Liver (tissue), 9 donors: Measurements from ENCODE around the gene RAPGEF6. TPM values are rescaled to one million over a fixed set of nuclear protein-coding genes. Genes with fewer than 3 reads are reported as not detected.

Experiments used
- DNase-seq: peaks from one replicate; pipeline ENCODE4 v3.0.0-alpha.2; 2017; ENCODE audit warnings: low spot score
- H3K27ac ChIP-seq, 2 donors: one replicate each; pipeline ENCODE4 v1.7.0; 2013; ENCODE audit warnings: inconsistent platforms in 2 of 2, low read length in 2 of 2, control low read depth in 1 of 2, low read depth in 1 of 2, mild to moderate bottlenecking in 1 of 2
- H3K27me3 ChIP-seq, 4 donors: one replicate each; pipeline versions ENCODE4 v1.6.1 to v1.7.0; 2013; ENCODE audit warnings: low read length in 3 of 4, inconsistent platforms in 1 of 4, mild to moderate bottlenecking in 1 of 4, moderate library complexity in 1 of 4; ENCODE audit not compliant: control insufficient read depth in 4 of 4, insufficient read depth in 4 of 4
- H3K36me3 ChIP-seq, 4 donors: one replicate each; pipeline versions ENCODE4 v1.6.1 to v1.7.0; 2013; ENCODE audit warnings: low read length in 3 of 4, mild to moderate bottlenecking in 3 of 4, low read depth in 1 of 4, moderate library complexity in 1 of 4; ENCODE audit not compliant: control insufficient read depth in 4 of 4, insufficient read depth in 3 of 4
- H3K4me1 ChIP-seq, 4 donors: one replicate each; pipeline versions ENCODE4 v1.6.1 to v1.7.0; 2013; ENCODE audit warnings: low read length in 3 of 4, mild to moderate bottlenecking in 3 of 4, moderate library complexity in 1 of 4; ENCODE audit not compliant: control insufficient read depth in 4 of 4, insufficient read depth in 4 of 4
- H3K4me3 ChIP-seq, 3 donors: one replicate each; pipeline versions ENCODE4 v1.6.1 to v1.7.0; 2013; ENCODE audit warnings: low read length in 3 of 3, control low read depth in 1 of 3, low read depth in 1 of 3, mild to moderate bottlenecking in 1 of 3
- H3K9ac ChIP-seq, 2 donors: one replicate each; pipeline ENCODE4 v1.7.0; 2013; ENCODE audit warnings: low read length in 2 of 2, mild to moderate bottlenecking in 2 of 2, moderate library complexity in 2 of 2, control low read depth in 1 of 2, low read depth in 1 of 2
- H3K9me3 ChIP-seq, 4 donors: one replicate each; pipeline versions ENCODE4 v1.6.1 to v1.7.0; 2013; ENCODE audit warnings: low read length in 3 of 4; ENCODE audit not compliant: control insufficient read depth in 4 of 4
- EGR1 ChIP-seq, 2 donors: IDR thresholded peaks; 2 replicates each; pipeline ENCODE4 v1.6.1; 2016 to 2018; ENCODE audit warnings: antibody characterized with exemption in 2 of 2, low read depth in 2 of 2
- FOXA1 ChIP-seq: IDR thresholded peaks from 2 replicates; pipeline ENCODE4 v1.6.1; 2016; ENCODE audit warnings: antibody characterized with exemption
- FOXA2 ChIP-seq: IDR thresholded peaks from 2 replicates; pipeline ENCODE4 v1.6.1; 2016; ENCODE audit warnings: antibody characterized with exemption
- GABPA ChIP-seq, 2 donors: IDR thresholded peaks in 1 of 2; conservative IDR thresholded peaks in 1 of 2; 2 replicates each; pipeline ENCODE4 v1.6.1; 2016; ENCODE audit warnings: antibody characterized with exemption in 2 of 2, mild to moderate bottlenecking in 1 of 2, moderate library complexity in 1 of 2
- HNF4A ChIP-seq, 2 donors: conservative IDR thresholded peaks; 2 replicates each; pipeline ENCODE4 v1.6.1; 2016; ENCODE audit warnings: antibody characterized with exemption in 2 of 2, mild to moderate bottlenecking in 2 of 2
- HNF4G ChIP-seq: IDR thresholded peaks from 2 replicates; pipeline ENCODE4 v1.6.1; 2016; ENCODE audit warnings: antibody characterized with exemption
- JUND ChIP-seq, 2 donors: IDR thresholded peaks; 2 replicates each; pipeline ENCODE4 v1.6.1; 2016; ENCODE audit warnings: antibody characterized with exemption in 2 of 2
- NR2F2 ChIP-seq: IDR thresholded peaks from 2 replicates; pipeline ENCODE4 v1.6.1; 2016; ENCODE audit warnings: antibody characterized with exemption
- RAD21 ChIP-seq, 2 donors: IDR thresholded peaks; 2 replicates each; pipeline ENCODE4 v1.6.1; 2016; ENCODE audit warnings: antibody characterized with exemption in 2 of 2, mild to moderate bottlenecking in 2 of 2
- RXRA ChIP-seq, 2 donors: IDR thresholded peaks; 2 replicates each; pipeline ENCODE4 v1.6.1; 2017 to 2018; ENCODE audit warnings: antibody characterized with exemption in 2 of 2, mild to moderate bottlenecking in 1 of 2
- SP1 ChIP-seq: IDR thresholded peaks from 2 replicates; pipeline ENCODE4 v1.6.1; 2018; ENCODE audit warnings: antibody characterized with exemption, mild to moderate bottlenecking
- TAF1 ChIP-seq: conservative IDR thresholded peaks from 2 replicates; pipeline ENCODE4 v1.6.1; 2016; ENCODE audit warnings: antibody characterized with exemption, mild to moderate bottlenecking
- YY1 ChIP-seq: IDR thresholded peaks from 2 replicates; pipeline ENCODE4 v1.6.1; 2016; ENCODE audit warnings: antibody characterized with exemption, mild to moderate bottlenecking
- WGBS: extraction: QIAGEN DNeasy Blood & Tissue Kit; methylation state at CpG from one replicate; pipeline ENCODE4 v1.1.7; 2013; 5-methylcytosine and 5-hydroxymethylcytosine counted together
- polyA plus RNA-seq, 2 donors: library from polyadenylated mRNA; stranded (reverse) in 1 of 2; unstranded in 1 of 2; fragments of 200-250 nt in 1 of 2; fragments of >200 nt in 1 of 2; fragmentation: Nextera tagmentation in 1 of 2; extraction: Ambion mirVana in 1 of 2; gene quantifications; one replicate each; pipeline versions ENCODE4 v1.2.1 to v1.2.3, GENCODE V29; 2013 to 2015
- total RNA-seq, 2 donors: library from RNA; depleted of rRNA; stranded (reverse); fragments of >200 nt; gene quantifications; one replicate each; pipeline ENCODE4 v1.2.3, GENCODE V29; 2014
- TF ChIP-seq, protein P1 (sequence below): fragments of 150-350 bp; IDR thresholded peaks from 2 replicates; pipeline ENCODE4 v1.5.1; 2017; ENCODE audit warnings: improper control_type of control experiment, low read depth, low read length; ENCODE audit not compliant: missing input control
- TF ChIP-seq, protein P2 (sequence below): IDR thresholded peaks from 2 replicates; pipeline ENCODE4 v1.6.1; 2016; ENCODE audit warnings: antibody characterized with exemption, mild to moderate bottlenecking
- TF ChIP-seq, protein P3 (sequence below): IDR thresholded peaks from 2 replicates; pipeline ENCODE4 v1.6.1; 2016; ENCODE audit warnings: antibody characterized with exemption
- TF ChIP-seq, protein P4 (sequence below): IDR thresholded peaks from 2 replicates; pipeline ENCODE4 v1.6.1; 2016; ENCODE audit warnings: antibody characterized with exemption
- TF ChIP-seq, protein P5 (sequence below): IDR thresholded peaks from 2 replicates; pipeline ENCODE4 v1.6.1; 2016; ENCODE audit warnings: antibody characterized with exemption
- donor health status: healthy.
- donor health status: healthy.
- donor health status: healthy.
- donor health status: healthy.
- donor health status: healthy.

RAPGEF6 gene
- total and polyA plus RNA-seq, 4 donors: 1.7 to 16.1 (median 8.6) TPM

DNA sequence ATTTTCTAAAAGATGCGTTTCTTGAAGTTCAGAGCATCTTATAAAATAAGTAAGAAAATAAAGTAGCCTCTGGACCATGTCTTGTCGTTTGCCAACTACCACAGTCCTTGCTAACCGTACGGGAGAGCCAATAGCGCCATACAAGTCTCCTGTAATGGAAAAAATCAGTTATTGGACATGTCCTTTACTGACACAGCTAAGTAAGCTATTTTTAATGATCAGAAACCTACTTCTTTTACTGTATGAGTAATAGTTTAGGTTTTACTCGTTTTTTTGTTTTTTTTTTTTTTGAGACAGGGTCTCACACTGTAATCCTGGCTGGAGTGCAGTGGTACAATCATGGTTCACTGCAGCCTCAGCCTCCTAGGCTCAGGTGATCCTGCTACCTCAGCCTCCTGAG, 37.7 kb upstream of the RAPGEF6 start:
- no peak for TF ChIP-seq HNF4G
- no peak for TF ChIP-seq SP1
- TF ChIP-seq, protein P1, sequence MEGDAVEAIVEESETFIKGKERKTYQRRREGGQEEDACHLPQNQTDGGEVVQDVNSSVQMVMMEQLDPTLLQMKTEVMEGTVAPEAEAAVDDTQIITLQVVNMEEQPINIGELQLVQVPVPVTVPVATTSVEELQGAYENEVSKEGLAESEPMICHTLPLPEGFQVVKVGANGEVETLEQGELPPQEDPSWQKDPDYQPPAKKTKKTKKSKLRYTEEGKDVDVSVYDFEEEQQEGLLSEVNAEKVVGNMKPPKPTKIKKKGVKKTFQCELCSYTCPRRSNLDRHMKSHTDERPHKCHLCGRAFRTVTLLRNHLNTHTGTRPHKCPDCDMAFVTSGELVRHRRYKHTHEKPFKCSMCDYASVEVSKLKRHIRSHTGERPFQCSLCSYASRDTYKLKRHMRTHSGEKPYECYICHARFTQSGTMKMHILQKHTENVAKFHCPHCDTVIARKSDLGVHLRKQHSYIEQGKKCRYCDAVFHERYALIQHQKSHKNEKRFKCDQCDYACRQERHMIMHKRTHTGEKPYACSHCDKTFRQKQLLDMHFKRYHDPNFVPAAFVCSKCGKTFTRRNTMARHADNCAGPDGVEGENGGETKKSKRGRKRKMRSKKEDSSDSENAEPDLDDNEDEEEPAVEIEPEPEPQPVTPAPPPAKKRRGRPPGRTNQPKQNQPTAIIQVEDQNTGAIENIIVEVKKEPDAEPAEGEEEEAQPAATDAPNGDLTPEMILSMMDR: no peak
- TF ChIP-seq, protein P2, sequence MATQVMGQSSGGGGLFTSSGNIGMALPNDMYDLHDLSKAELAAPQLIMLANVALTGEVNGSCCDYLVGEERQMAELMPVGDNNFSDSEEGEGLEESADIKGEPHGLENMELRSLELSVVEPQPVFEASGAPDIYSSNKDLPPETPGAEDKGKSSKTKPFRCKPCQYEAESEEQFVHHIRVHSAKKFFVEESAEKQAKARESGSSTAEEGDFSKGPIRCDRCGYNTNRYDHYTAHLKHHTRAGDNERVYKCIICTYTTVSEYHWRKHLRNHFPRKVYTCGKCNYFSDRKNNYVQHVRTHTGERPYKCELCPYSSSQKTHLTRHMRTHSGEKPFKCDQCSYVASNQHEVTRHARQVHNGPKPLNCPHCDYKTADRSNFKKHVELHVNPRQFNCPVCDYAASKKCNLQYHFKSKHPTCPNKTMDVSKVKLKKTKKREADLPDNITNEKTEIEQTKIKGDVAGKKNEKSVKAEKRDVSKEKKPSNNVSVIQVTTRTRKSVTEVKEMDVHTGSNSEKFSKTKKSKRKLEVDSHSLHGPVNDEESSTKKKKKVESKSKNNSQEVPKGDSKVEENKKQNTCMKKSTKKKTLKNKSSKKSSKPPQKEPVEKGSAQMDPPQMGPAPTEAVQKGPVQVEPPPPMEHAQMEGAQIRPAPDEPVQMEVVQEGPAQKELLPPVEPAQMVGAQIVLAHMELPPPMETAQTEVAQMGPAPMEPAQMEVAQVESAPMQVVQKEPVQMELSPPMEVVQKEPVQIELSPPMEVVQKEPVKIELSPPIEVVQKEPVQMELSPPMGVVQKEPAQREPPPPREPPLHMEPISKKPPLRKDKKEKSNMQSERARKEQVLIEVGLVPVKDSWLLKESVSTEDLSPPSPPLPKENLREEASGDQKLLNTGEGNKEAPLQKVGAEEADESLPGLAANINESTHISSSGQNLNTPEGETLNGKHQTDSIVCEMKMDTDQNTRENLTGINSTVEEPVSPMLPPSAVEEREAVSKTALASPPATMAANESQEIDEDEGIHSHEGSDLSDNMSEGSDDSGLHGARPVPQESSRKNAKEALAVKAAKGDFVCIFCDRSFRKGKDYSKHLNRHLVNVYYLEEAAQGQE: no peak
- no peak for TF ChIP-seq TAF1
- no peak for TF ChIP-seq YY1
- TF ChIP-seq RXRA (IDR thresholded peaks at IDR 0.05): no peak
- no peak for TF ChIP-seq FOXA2
- no peak for TF ChIP-seq NR2F2
- no peak for TF ChIP-seq HNF4A (conservative IDR thresholded peaks at IDR 0.05)
- TF ChIP-seq, protein P3, sequence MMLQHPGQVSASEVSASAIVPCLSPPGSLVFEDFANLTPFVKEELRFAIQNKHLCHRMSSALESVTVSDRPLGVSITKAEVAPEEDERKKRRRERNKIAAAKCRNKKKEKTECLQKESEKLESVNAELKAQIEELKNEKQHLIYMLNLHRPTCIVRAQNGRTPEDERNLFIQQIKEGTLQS: no peak
- no peak for TF ChIP-seq RAD21 (IDR thresholded peaks at IDR 0.05)
- no peak for TF ChIP-seq GABPA (IDR thresholded peaks at IDR 0.05 in 1 of 2, conservative IDR thresholded peaks at IDR 0.05 in 1 of 2)
- TF ChIP-seq, protein P4, sequence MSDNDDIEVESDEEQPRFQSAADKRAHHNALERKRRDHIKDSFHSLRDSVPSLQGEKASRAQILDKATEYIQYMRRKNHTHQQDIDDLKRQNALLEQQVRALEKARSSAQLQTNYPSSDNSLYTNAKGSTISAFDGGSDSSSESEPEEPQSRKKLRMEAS: no peak
- TF ChIP-seq EGR1 (IDR thresholded peaks at IDR 0.05; ENCODE audit: low read depth in 2 of 2): no peak
- TF ChIP-seq JUND (IDR thresholded peaks at IDR 0.05): no peak
- H3K36me3 ChIP-seq: peaks cover 1 to 43% (median 11%) of the 10 kb centered on the region in 4 donors
- 80% methylated on average over 6 of the region's 6 CpGs for WGBS
- no peaks in the 10 kb centered on the region for H3K9me3 ChIP-seq
- H3K27ac ChIP-seq: peak overlapping the region in 1 of 2 donors; percentile 23
- H3K4me3 ChIP-seq: no peak overlapping the region
- no peak for DNase-seq
- no peak overlapping the region for H3K9ac ChIP-seq
- no peaks in the 10 kb centered on the region for H3K27me3 ChIP-seq
- peaks cover 0 to 16% (median 3%) of the 10 kb centered on the region in 4 donors for H3K4me1 ChIP-seq

DNA sequence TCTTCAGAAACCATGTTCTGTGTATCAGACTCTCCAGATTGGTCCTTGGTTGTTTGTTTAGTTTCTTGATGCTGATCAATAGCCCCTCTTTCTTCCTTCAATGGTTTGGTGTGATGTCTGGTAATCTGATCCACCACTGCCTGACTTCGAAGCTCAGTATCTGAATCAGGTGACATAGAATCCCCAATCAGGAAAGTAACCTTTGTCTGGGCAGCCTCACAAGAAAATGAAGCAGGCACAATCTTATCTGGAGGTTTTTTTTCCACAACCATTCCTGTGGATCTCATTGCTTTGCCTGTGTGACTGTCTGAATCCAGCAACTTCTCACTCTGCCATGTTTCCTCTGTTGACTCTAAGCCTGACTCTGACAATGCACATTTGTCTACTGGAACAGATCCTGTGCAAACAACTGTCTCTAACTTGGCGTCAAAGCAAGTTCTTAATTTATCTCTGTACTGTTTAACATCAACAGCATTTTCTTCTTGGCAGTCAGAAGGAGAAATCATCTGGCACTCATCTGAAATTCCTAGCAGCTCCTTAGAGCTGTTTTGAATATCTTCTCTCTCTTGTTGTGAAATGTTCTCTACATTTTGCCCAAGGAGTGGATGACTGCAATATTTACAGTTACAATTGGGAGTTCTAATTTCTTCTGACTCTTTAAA, 37.1 kb upstream of the RAPGEF6 start:
- no peak for DNase-seq
- H3K4me3 ChIP-seq: no peak overlapping the region
- peak overlapping the region; percentile 8 to 23 for H3K27ac ChIP-seq
- no peaks in the 10 kb centered on the region for H3K27me3 ChIP-seq
- 31% methylated on average over 2 of the region's 2 CpGs for WGBS
- H3K4me1 ChIP-seq: peaks cover 0 to 16% (median 3%) of the 10 kb centered on the region in 4 donors
- H3K9me3 ChIP-seq: no peaks in the 10 kb centered on the region
- peaks cover 3 to 38% (median 11%) of the 10 kb centered on the region in 4 donors for H3K36me3 ChIP-seq
- no peak overlapping the region for H3K9ac ChIP-seq
- TF ChIP-seq, protein P5, sequence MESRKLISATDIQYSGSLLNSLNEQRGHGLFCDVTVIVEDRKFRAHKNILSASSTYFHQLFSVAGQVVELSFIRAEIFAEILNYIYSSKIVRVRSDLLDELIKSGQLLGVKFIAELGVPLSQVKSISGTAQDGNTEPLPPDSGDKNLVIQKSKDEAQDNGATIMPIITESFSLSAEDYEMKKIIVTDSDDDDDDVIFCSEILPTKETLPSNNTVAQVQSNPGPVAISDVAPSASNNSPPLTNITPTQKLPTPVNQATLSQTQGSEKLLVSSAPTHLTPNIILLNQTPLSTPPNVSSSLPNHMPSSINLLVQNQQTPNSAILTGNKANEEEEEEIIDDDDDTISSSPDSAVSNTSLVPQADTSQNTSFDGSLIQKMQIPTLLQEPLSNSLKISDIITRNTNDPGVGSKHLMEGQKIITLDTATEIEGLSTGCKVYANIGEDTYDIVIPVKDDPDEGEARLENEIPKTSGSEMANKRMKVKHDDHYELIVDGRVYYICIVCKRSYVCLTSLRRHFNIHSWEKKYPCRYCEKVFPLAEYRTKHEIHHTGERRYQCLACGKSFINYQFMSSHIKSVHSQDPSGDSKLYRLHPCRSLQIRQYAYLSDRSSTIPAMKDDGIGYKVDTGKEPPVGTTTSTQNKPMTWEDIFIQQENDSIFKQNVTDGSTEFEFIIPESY: peak; percentile 70
- TF ChIP-seq RAD21 (IDR thresholded peaks at IDR 0.05) (peak; percentile 38 to 43), FOXA1 (peak; percentile 69), RXRA (IDR thresholded peaks at IDR 0.05) (peak; percentile 24 to 43), HNF4A (conservative IDR thresholded peaks at IDR 0.05) (peak; percentile 23 to 39), FOXA2 (peak; percentile 83), HNF4G (no peak), GABPA (IDR thresholded peaks at IDR 0.05 in 1 of 2, conservative IDR thresholded peaks at IDR 0.05 in 1 of 2) (peak in 1 of 2 donors; percentile 34), JUND (IDR thresholded peaks at IDR 0.05) (peak; percentile 10 to 43), YY1 (peak; percentile 88), SP1 (no peak), NR2F2 (no peak), TAF1 (no peak)
- TF ChIP-seq, protein P3: no peak
- TF ChIP-seq, protein P4: peak; percentile 51
